Inflammatory macrophage (primary cell): ENCODE results near the gene PIGC.
A peak's percentile ranks its signal among the peaks of the same experiment; 100 is the strongest.

Experiments used
- DNase-seq, 2 donors: peaks; one replicate each; pipeline ENCODE4 v3.0.0-alpha.2; 2020 to 2022
- total RNA-seq, 18 experiments: gene quantifications; one replicate each; lab custom pipeline; 2026; ENCODE audit warnings: mixed read lengths in 6 of 18, inconsistent platforms in 2 of 18; lab: John Stamatoyannopoulos, UW

Gene PIGC
- 6.6 to 25.3 (median 16.2) reads per million in 18 experiments for total RNA-seq

GRCh38 chr1:172443666-172444453 lies at the start of gene PIGC:
Gene PIGC (minus strand): TSS chr1:172444069. CDS start chr1:172442622, 1,447 bp downstream.
- peak; percentile 91 to 94 for DNase-seq

- DNase-seq, result no peak
Measured at GRCh38 chr1:172492421-172492820, 48.6 kb upstream of the PIGC start.

- DNase-seq, result no peak
Measured at GRCh38 chr1:172489847-172490246, 46.0 kb upstream of the PIGC start.

GRCh38 chr1:172488393-172488792 lies 44.5 kb upstream of the PIGC start:
- no peak for DNase-seq

GRCh38 chr1:172487550-172487949 lies 43.7 kb upstream of the PIGC start:
- DNase-seq, result no peak

- DNase-seq, result no peak
Measured at GRCh38 chr1:172486805-172487454, 43.1 kb upstream of the PIGC start.

- DNase-seq, result no peak
Measured at GRCh38 chr1:172485626-172486025, 41.8 kb upstream of the PIGC start.

- no peak for DNase-seq
Measured at GRCh38 chr1:172484252-172484651, 40.4 kb upstream of the PIGC start.

- no peak for DNase-seq
Measured at GRCh38 chr1:172483448-172483847, 39.6 kb upstream of the PIGC start.

GRCh38 chr1:172482044-172482443 lies 38.2 kb upstream of the PIGC start:
- DNase-seq, result no peak

GRCh38 chr1:172480431-172480830 lies 36.6 kb upstream of the PIGC start:
- no peak for DNase-seq

GRCh38 chr1:172478485-172478884 lies 34.6 kb upstream of the PIGC start:
- no peak for DNase-seq

GRCh38 chr1:172477741-172478140 lies 33.9 kb upstream of the PIGC start:
- DNase-seq, result no peak

- DNase-seq, result no peak
Measured at GRCh38 chr1:172477216-172477615, 33.3 kb upstream of the PIGC start.

- DNase-seq, result no peak
Measured at GRCh38 chr1:172476218-172476811, 32.4 kb upstream of the PIGC start.

- no peak for DNase-seq
Measured at GRCh38 chr1:172473842-172474241, 30.0 kb upstream of the PIGC start.

GRCh38 chr1:172473302-172473701 lies 29.4 kb upstream of the PIGC start:
- peak; percentile 91 to 94 for DNase-seq

- peak; percentile 41 to 44 for DNase-seq
Measured at GRCh38 chr1:172472495-172472894, 28.6 kb upstream of the PIGC start.

GRCh38 chr1:172471666-172472065 lies 27.8 kb upstream of the PIGC start:
- DNase-seq, result no peak

GRCh38 chr1:172470149-172470548 lies 26.3 kb upstream of the PIGC start:
- DNase-seq, result no peak

GRCh38 chr1:172469717-172470116 lies 25.8 kb upstream of the PIGC start:
- peak; percentile 38 to 67 for DNase-seq

- DNase-seq, result no peak
Measured at GRCh38 chr1:172468296-172468695, 24.4 kb upstream of the PIGC start.

GRCh38 chr1:172467446-172467845 lies 23.6 kb upstream of the PIGC start:
- DNase-seq, result no peak
